Astrocyte (in vitro differentiated cells and primary cell): Measurements from ENCODE around the gene LYPD6B. TPM values are rescaled to one million over a fixed set of nuclear protein-coding genes. Genes with fewer than 3 reads are reported as not detected.

Source experiments
- DNase-seq: peaks from one replicate; pipeline ENCODE4 v3.0.0-alpha.2; 2010; ENCODE audit warnings: low read depth
- FAIRE-seq: peaks from 2 replicates; lab custom pipeline; 2011; peaks lifted over from hg19 to GRCh38; lab: Jason Lieb, UNC
- H2AFZ ChIP-seq: 2 replicates; pipeline ENCODE4 v1.6.0; 2012; ENCODE audit warnings: low read depth, low read length, inconsistent platforms
- H3K27ac ChIP-seq: 2 replicates; pipeline ENCODE4 v1.5.1; 2011; ENCODE audit warnings: low read depth, low read length, inconsistent platforms
- H3K27me3 ChIP-seq: 2 replicates; pipeline ENCODE4 v1.6.0; 2011; ENCODE audit warnings: low read length, inconsistent platforms; ENCODE audit not compliant: insufficient read depth
- H3K36me3 ChIP-seq: 2 replicates; pipeline ENCODE4 v1.5.1; 2011; ENCODE audit warnings: low read length, inconsistent platforms; ENCODE audit not compliant: insufficient read depth
- H3K4me1 ChIP-seq: 2 replicates; pipeline ENCODE4 v1.5.1; 2011; ENCODE audit warnings: low read length, inconsistent platforms; ENCODE audit not compliant: insufficient read depth
- H3K4me2 ChIP-seq: 2 replicates; pipeline ENCODE4 v1.6.0; 2012; ENCODE audit warnings: low read length, inconsistent platforms
- H3K4me3 ChIP-seq: 2 replicates; pipeline ENCODE4 v1.5.1; 2011; ENCODE audit warnings: low read depth, mild to moderate bottlenecking, low read length, inconsistent platforms; ENCODE audit not compliant: insufficient read depth
- H3K79me2 ChIP-seq: 2 replicates; pipeline ENCODE4 v1.6.0; 2012; ENCODE audit warnings: mild to moderate bottlenecking, low read length, inconsistent platforms; ENCODE audit not compliant: insufficient read depth
- H3K9ac ChIP-seq: 2 replicates; pipeline ENCODE4 v1.6.0; 2012; ENCODE audit warnings: mild to moderate bottlenecking, low read length, inconsistent platforms
- H3K9me3 ChIP-seq: 2 replicates; pipeline ENCODE4 v1.5.1; 2012; ENCODE audit warnings: low read depth, mild to moderate bottlenecking, low read length, inconsistent platforms; ENCODE audit not compliant: insufficient read depth
- H4K20me1 ChIP-seq: 2 replicates; pipeline ENCODE4 v1.6.0; 2012; ENCODE audit warnings: low read length, inconsistent platforms; ENCODE audit not compliant: insufficient read depth
- H3K27ac Mint-ChIP-seq: one replicate; pipeline ENCODE4 v1.8.0; 2021; ENCODE audit warnings: mild to moderate bottlenecking, mixed read lengths; ENCODE audit not compliant: unreplicated experiment
- H3K27me3 Mint-ChIP-seq: one replicate; pipeline ENCODE4 v1.8.0; 2021; ENCODE audit warnings: low read depth, mixed read lengths; ENCODE audit not compliant: unreplicated experiment
- H3K36me3 Mint-ChIP-seq: one replicate; pipeline ENCODE4 v1.8.0; 2021; ENCODE audit warnings: low read depth, mixed read lengths; ENCODE audit not compliant: unreplicated experiment
- H3K4me1 Mint-ChIP-seq: one replicate; pipeline ENCODE4 v1.8.0; 2021; ENCODE audit warnings: low read depth, mixed read lengths; ENCODE audit not compliant: unreplicated experiment
- H3K4me3 Mint-ChIP-seq: one replicate; pipeline ENCODE4 v1.8.0; 2021; ENCODE audit warnings: mild to moderate bottlenecking, moderate library complexity, mixed read lengths; ENCODE audit not compliant: unreplicated experiment
- H3K9me3 Mint-ChIP-seq: one replicate; pipeline ENCODE4 v1.8.0; 2021; ENCODE audit warnings: mild to moderate bottlenecking, mixed read lengths; ENCODE audit not compliant: unreplicated experiment
- CTCF ChIP-seq: IDR thresholded peaks from 2 replicates; pipeline ENCODE4 v1.5.1; 2011; ENCODE audit warnings: low read depth, mild to moderate bottlenecking, inconsistent platforms, low read length, moderate library complexity; ENCODE audit not compliant: insufficient read depth
- EZH2 ChIP-seq: IDR thresholded peaks from 2 replicates; pipeline ENCODE4 v1.6.1; 2012; ENCODE audit warnings: mild to moderate bottlenecking, low read length, inconsistent platforms; ENCODE audit not compliant: insufficient read depth
- total RNA-seq: library from RNA; stranded (reverse); gene quantifications from 2 replicates; pipeline ENCODE4 v1.2.1, GENCODE V29; 2021

Gene LYPD6B
- total RNA-seq, 1 donor from 2014 or later = 1.2 TPM

DNA sequence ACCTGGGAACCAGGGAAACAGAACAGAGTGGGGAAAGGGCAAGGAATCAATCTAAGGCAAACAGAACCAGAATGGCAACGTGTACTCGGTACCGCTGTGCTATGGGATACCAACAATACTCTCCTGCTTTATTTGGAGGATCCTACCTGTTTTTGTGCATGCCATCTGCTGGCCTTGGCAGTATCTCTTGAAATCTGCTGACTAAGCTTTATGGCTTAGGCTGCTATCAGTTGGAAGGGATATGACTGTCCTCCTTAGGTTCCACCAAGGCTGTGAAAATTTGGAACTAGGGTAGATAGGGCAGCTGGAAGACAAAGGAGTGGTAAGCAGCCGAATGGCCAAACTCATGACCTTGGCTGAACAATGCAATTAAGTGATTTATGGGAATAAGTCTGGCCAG, 220.6 kb downstream of the LYPD6B start:
- no peak for TF ChIP-seq EZH2
- TF ChIP-seq CTCF = no peak
- no peaks in the 10 kb centered on the region for H3K27me3 ChIP-seq
- no peaks in the 10 kb centered on the region for H4K20me1 ChIP-seq
- peaks cover 8% of the 10 kb centered on the region for H3K27me3 Mint-ChIP-seq
- H3K4me3 ChIP-seq = no peak overlapping the region
- no peak overlapping the region for H3K4me2 ChIP-seq
- no peak overlapping the region for H3K27ac Mint-ChIP-seq
- H3K9me3 ChIP-seq = no peaks in the 10 kb centered on the region
- no peaks in the 10 kb centered on the region for H3K4me1 ChIP-seq
- H3K36me3 ChIP-seq = no peaks in the 10 kb centered on the region
- no peak overlapping the region for H2AFZ ChIP-seq
- FAIRE-seq = no peak
- no peak overlapping the region for H3K27ac ChIP-seq
- DNase-seq = no peak
- H3K79me2 ChIP-seq = no peaks in the 10 kb centered on the region
- no peaks in the 10 kb centered on the region for H3K4me1 Mint-ChIP-seq
- no peak overlapping the region for H3K4me3 Mint-ChIP-seq
- peaks cover 14% of the 10 kb centered on the region for H3K9me3 Mint-ChIP-seq
- H3K9ac ChIP-seq = no peak overlapping the region
- no peaks in the 10 kb centered on the region for H3K36me3 Mint-ChIP-seq

DNA sequence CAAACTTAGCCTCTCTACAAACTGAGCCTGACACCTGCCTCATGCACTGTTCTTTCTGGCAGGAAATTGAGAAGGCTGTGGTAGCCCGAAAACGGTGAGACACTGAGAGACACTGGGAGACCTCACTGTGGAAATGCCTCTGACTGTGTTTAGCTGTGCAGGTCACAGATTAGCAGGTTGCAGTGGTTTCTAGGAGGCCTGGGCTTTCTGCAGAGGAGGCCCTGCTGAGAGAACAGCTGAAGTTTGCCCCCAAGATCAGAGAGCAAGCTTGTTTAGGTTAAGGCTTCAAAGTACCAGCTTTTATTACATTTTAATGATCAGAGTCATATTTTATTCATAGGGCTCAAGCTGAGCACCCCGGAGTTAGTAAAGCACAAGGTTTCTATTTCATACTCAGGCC, 223.2 kb downstream of the LYPD6B start:
- no peak overlapping the region for H3K4me3 Mint-ChIP-seq
- H3K27ac ChIP-seq = no peak overlapping the region
- H3K9ac ChIP-seq = no peak overlapping the region
- H3K9me3 Mint-ChIP-seq = no peaks in the 10 kb centered on the region
- TF ChIP-seq EZH2 (no peak), CTCF (no peak)
- no peak for DNase-seq
- FAIRE-seq = no peak
- no peaks in the 10 kb centered on the region for H4K20me1 ChIP-seq
- H3K9me3 ChIP-seq = no peaks in the 10 kb centered on the region
- no peaks in the 10 kb centered on the region for H3K27me3 ChIP-seq
- no peak overlapping the region for H3K27ac Mint-ChIP-seq
- no peak overlapping the region for H3K4me2 ChIP-seq
- no peak overlapping the region for H3K4me3 ChIP-seq
- H3K36me3 Mint-ChIP-seq = no peaks in the 10 kb centered on the region
- peaks cover 8% of the 10 kb centered on the region for H3K27me3 Mint-ChIP-seq
- no peaks in the 10 kb centered on the region for H3K4me1 Mint-ChIP-seq
- H2AFZ ChIP-seq = no peak overlapping the region
- H3K4me1 ChIP-seq = no peaks in the 10 kb centered on the region
- H3K79me2 ChIP-seq = no peaks in the 10 kb centered on the region
- no peaks in the 10 kb centered on the region for H3K36me3 ChIP-seq

Other genes with a start within 250 kb of the LYPD6B start
- 21.0 and 24.3 TPM in 2 replicates for gene KIF5C, start 163.5 kb upstream of the LYPD6B start, total RNA-seq